ENCODE measurements around the gene SH3PXD2B. TPM values are rescaled to one million over a fixed set of nuclear protein-coding genes. Genes with fewer than 3 reads are reported as not detected.

Gene SH3PXD2B
- total RNA-seq, 1 experiment from 2014 or later: 27.5 TPM

GRCh38 chr5:172473427-172473826 lies 19.1 kb upstream of the SH3PXD2B start (continued):
- no peak for TF ChIP-seq CTCF (IDR thresholded peaks at IDR 0.05 in 2 of 3, conservative IDR thresholded peaks at IDR 0.05 in 1 of 3; ENCODE audit: borderline replicate concordance in 1 of 3, insufficient read depth in 1 of 3, low read depth in 2 of 3, low read length in 2 of 3)
- no peak for TF ChIP-seq YY1 (IDR thresholded peaks at IDR 0.05; ENCODE audit: extremely low read depth, insufficient replicate concordance, low read depth, low read length)
- TF ChIP-seq POLR2A (IDR thresholded peaks at IDR 0.05; ENCODE audit: borderline replicate concordance, extremely low read depth, insufficient read depth, insufficient read length): no peak
- TF ChIP-seq EZH2phosphoT487 (IDR thresholded peaks at IDR 0.05; ENCODE audit: borderline replicate concordance): no peak
- TF ChIP-seq POLR2AphosphoS5 (IDR thresholded peaks at IDR 0.05; ENCODE audit: low read depth, low read length): no peak
- TF ChIP-seq SIN3A (IDR thresholded peaks at IDR 0.05; ENCODE audit: low read depth): no peak
- no peak for TF ChIP-seq ZFX (IDR thresholded peaks at IDR 0.05)

GRCh38 chr5:172469697-172470096 lies 15.4 kb upstream of the SH3PXD2B start:
- Histone ChIP-seq H2AFZ (ENCODE audit: low read depth, low read length, poor library complexity, severe bottlenecking) (no peak overlapping the region), H3K9me3 (ENCODE audit: control insufficient read depth in 1 of 2, insufficient read depth in 1 of 2, low read depth in 1 of 2, low read length in 2 of 2) (no peaks in the 10 kb centered on the region), H3K4me2 (ENCODE audit: low read length) (no peak overlapping the region), H3K9me2 (ENCODE audit: insufficient read depth) (no peaks in the 10 kb centered on the region), H3K4me1 (ENCODE audit: control insufficient read depth in 1 of 2, insufficient read depth in 2 of 2, low read length in 2 of 2) (no peaks in the 10 kb centered on the region), H3K36me3 (ENCODE audit: control insufficient read depth in 1 of 2, insufficient read depth in 2 of 2, low read length in 2 of 2) (no peaks in the 10 kb centered on the region), H3K27me3 (ENCODE audit: insufficient read depth, low read length) (no peaks in the 10 kb centered on the region), H3K9ac (ENCODE audit: low read length) (no peak overlapping the region), H3K4me3 (replicated peaks in 1 of 2; ENCODE audit: low read depth in 1 of 2, low read length in 2 of 2) (no peak overlapping the region), H3K27ac (ENCODE audit: low read depth, low read length) (no peak overlapping the region), H4K20me1 (ENCODE audit: insufficient read depth) (no peaks in the 10 kb centered on the region), H3K79me2 (ENCODE audit: insufficient read depth, low read length) (no peaks in the 10 kb centered on the region)
- ATAC-seq: no peak
- intact Hi-C loops (cut with micrococcal nuclease): loop anchor here (10.0 kb wide), 1 partner anchor 465 kb away; no protein-coding TSS in a partner anchor
- RAD21 ChIA-PET (ENCODE audit: low non-redundant PET in 1 of 2, low total read pairs in 2 of 2, uncharacterized antibody in 2 of 2, unreplicated experiment in 2 of 2): interaction anchor here in 1 of 2 experiments (1.1 kb wide), 1 partner anchor 237 kb away, joined by 3 read pairs; no protein-coding TSS in a partner anchor
- POLR2A ChIA-PET: no interaction called here
- CTCF ChIA-PET: no interaction called here
- BruUV-seq (replicated peaks): no TSS peak
- DNase-seq (ENCODE audit: low read depth, low spot score): no peak
- TF ChIP-seq EGR1 (IDR thresholded peaks at IDR 0.05; ENCODE audit: low read depth) (no peak), ZNF274 (IDR thresholded peaks at IDR 0.05; ENCODE audit: low read depth, low read length) (no peak), CBX3 (IDR thresholded peaks at IDR 0.05; ENCODE audit: low read depth) (no peak), ELF1 (IDR thresholded peaks at IDR 0.05; ENCODE audit: borderline replicate concordance, low read depth) (no peak), CEBPB (IDR thresholded peaks at IDR 0.05; ENCODE audit: low read depth) (no peak)

Measured in HCT116 (cell line).